Measurements from ENCODE around the gene NBEA. TPM values are rescaled to one million over a fixed set of nuclear protein-coding genes. Genes with fewer than 3 reads are reported as not detected.

The NBEA gene
- total RNA-seq, 1 donor from 2014 or later: 10.8 TPM

DNA sequence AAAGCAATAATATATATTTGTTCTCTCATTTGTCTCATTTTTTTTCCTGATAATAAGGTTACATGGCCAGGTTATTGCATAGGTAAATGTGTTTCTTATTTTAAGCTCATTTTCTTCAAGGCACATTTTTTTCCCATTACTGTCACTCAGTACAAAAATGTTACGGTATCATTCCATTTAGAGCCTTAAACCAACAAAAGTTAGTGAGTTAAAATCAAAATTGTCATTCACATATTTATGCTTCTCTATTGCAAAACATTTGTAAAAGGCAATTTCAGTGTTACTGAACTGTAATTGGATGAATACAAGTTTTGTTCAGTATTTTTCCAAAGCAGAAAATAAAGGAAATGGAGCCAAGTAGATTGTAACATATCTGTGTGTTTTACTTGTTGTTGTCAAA is 652.0 kb downstream of the NBEA start:
- Mint-ChIP-seq H3K4me3 (no peak overlapping the region), H3K4me1 (peaks cover 8% of the 10 kb centered on the region), H3K27ac (ENCODE audit: unreplicated experiment) (no peak overlapping the region), H3K9me3 (no peaks in the 10 kb centered on the region), H3K27me3 (ENCODE audit: low read depth) (no peaks in the 10 kb centered on the region), H3K36me3 (ENCODE audit: low read depth) (no peaks in the 10 kb centered on the region)
- no peak for DNase-seq (ENCODE audit: low read depth, low spot score)
- TF ChIP-seq, protein P1, sequence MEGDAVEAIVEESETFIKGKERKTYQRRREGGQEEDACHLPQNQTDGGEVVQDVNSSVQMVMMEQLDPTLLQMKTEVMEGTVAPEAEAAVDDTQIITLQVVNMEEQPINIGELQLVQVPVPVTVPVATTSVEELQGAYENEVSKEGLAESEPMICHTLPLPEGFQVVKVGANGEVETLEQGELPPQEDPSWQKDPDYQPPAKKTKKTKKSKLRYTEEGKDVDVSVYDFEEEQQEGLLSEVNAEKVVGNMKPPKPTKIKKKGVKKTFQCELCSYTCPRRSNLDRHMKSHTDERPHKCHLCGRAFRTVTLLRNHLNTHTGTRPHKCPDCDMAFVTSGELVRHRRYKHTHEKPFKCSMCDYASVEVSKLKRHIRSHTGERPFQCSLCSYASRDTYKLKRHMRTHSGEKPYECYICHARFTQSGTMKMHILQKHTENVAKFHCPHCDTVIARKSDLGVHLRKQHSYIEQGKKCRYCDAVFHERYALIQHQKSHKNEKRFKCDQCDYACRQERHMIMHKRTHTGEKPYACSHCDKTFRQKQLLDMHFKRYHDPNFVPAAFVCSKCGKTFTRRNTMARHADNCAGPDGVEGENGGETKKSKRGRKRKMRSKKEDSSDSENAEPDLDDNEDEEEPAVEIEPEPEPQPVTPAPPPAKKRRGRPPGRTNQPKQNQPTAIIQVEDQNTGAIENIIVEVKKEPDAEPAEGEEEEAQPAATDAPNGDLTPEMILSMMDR (conservative IDR thresholded peaks at IDR 0.05): no peak

DNA sequence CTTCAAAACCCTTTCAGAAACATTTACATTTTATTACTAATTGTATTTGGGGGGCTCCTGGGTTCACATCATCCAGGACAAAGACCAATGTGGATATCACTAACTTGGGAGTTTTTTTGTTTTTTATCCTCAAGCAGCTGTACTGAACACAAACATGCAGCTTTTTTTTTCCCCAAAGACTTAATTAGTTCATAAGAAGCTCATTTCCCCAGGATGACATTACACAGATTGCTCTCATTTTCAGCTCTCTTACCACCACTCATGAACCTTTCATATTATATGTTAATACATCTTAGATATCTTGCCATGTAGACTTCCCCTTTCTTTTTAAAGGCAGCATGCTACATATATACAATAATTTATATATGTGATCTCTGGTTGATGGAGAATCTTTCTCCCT is 653.1 kb downstream of the NBEA start:
- DNase-seq (ENCODE audit: low read depth, low spot score): no peak
- Mint-ChIP-seq H3K27ac (ENCODE audit: unreplicated experiment) (no peak overlapping the region), H3K4me1 (peaks cover 9% of the 10 kb centered on the region), H3K4me3 (no peak overlapping the region), H3K9me3 (no peaks in the 10 kb centered on the region), H3K36me3 (ENCODE audit: low read depth) (no peaks in the 10 kb centered on the region), H3K27me3 (ENCODE audit: low read depth) (no peaks in the 10 kb centered on the region)
- TF ChIP-seq, protein P1 (conservative IDR thresholded peaks at IDR 0.05): no peak

DNA sequence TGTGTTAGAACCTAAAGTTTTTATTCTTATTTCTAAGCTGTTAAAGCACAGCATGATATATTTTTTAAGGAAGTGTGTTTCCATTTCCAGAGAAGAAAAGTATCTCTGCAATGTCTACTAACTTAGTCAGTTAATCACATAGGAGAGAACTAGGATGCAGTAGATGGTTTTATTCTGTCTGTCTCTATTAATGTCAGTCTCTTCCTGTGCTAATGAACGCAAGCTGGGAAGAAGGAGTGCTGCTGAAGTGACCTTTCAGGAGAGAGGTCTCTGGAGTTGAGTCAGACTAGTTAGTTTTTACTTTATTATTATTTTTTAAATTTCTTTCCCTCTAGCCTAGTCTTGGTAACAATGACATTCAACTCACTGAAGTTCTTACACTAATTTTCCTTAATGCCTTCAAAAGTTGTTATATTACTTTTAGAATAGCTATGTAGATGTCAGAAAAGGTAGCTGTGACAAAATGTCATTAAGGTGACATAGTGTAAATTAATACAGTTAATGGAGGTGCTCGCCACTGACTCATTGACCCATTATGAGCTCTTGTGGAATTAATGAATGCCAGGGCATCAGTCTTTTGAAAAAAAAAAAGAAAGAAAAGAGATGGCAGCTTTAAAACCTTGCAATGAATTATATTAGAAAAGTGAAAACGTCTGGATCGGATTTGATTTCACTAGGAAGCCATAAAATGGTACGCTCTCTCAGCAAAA is 654.4 kb downstream of the NBEA start:
- TF ChIP-seq, protein P1 (conservative IDR thresholded peaks at IDR 0.05): no peak
- H3K36me3 Mint-ChIP-seq (ENCODE audit: low read depth): no peaks in the 10 kb centered on the region
- H3K27ac Mint-ChIP-seq (ENCODE audit: unreplicated experiment): no peak overlapping the region
- no peaks in the 10 kb centered on the region for H3K27me3 Mint-ChIP-seq (ENCODE audit: low read depth)
- H3K9me3 Mint-ChIP-seq: no peaks in the 10 kb centered on the region
- DNase-seq (ENCODE audit: low read depth, low spot score): no peak
- H3K4me3 Mint-ChIP-seq: no peak overlapping the region
- peaks cover 9% of the 10 kb centered on the region for H3K4me1 Mint-ChIP-seq

DNA sequence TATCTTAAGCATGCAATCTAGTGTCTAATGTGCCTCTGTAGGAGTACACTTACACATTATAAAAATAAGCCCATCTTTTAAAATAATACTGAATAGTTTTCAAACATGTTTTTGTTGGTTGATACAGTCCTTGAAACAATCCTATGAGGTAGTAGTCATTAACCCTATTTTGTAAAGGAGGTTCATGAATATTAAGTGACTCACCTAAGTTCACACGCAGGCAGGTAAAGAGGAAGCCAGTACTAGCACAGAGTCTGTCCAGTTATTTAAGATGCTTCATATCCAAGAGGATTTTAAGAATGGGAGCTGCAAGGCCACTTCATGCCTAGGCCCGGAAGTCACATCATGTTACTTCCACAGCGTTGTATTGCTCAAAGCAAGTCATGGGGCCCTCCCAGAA is 655.4 kb downstream of the NBEA start:
- no peaks in the 10 kb centered on the region for H3K36me3 Mint-ChIP-seq (ENCODE audit: low read depth)
- DNase-seq (ENCODE audit: low read depth, low spot score): no peak
- no peaks in the 10 kb centered on the region for H3K9me3 Mint-ChIP-seq
- H3K4me3 Mint-ChIP-seq: no peak overlapping the region
- H3K27me3 Mint-ChIP-seq (ENCODE audit: low read depth): no peaks in the 10 kb centered on the region
- H3K27ac Mint-ChIP-seq (ENCODE audit: unreplicated experiment): no peak overlapping the region
- TF ChIP-seq, protein P1 (conservative IDR thresholded peaks at IDR 0.05): no peak
- peaks cover 9% of the 10 kb centered on the region for H3K4me1 Mint-ChIP-seq

DNA sequence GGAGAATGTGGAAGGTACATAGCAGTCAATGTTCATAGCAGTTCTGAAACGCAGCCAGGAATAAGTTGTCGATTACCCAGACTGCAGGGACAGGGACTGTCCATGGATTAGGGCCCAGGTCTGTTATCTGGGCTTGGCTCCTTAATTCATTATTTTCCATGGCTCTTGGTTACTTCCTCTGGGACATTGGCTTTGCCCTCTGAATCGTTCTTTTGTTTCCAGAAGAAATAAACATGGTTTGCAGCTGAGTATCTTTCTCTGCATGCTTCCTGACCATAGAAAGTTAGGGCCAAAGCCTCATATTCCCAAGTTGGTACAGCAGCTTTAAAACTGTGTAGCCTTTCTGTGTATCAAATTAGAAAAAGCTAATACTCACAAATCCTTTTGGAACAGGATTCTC is 656.2 kb downstream of the NBEA start:
- TF ChIP-seq, protein P1 (conservative IDR thresholded peaks at IDR 0.05): no peak
- DNase-seq (ENCODE audit: low read depth, low spot score): no peak
- Mint-ChIP-seq H3K27me3 (ENCODE audit: low read depth) (no peaks in the 10 kb centered on the region), H3K27ac (ENCODE audit: unreplicated experiment) (no peak overlapping the region), H3K4me1 (peaks cover 9% of the 10 kb centered on the region), H3K4me3 (no peak overlapping the region), H3K36me3 (ENCODE audit: low read depth) (no peaks in the 10 kb centered on the region), H3K9me3 (no peaks in the 10 kb centered on the region)
